GM19455 (cell line): ENCODE measurements around the gene VSTM4.

Source experiments
- ATAC-seq: cut with Tn5 transposase; IDR thresholded peaks from one replicate; pipeline ENCODE4 v1.9.1; 2021; ENCODE audit not compliant: unreplicated experiment

VSTM4 gene

GRCh38 chr10:49010865-49011264 lies 104.5 kb downstream of the VSTM4 start:
- ATAC-seq = no peak

GRCh38 chr10:49010295-49010694 lies 105.0 kb downstream of the VSTM4 start:
- no peak for ATAC-seq

GRCh38 chr10:49009199-49009979 lies 105.9 kb downstream of the VSTM4 start:
- no peak for ATAC-seq

DNA sequence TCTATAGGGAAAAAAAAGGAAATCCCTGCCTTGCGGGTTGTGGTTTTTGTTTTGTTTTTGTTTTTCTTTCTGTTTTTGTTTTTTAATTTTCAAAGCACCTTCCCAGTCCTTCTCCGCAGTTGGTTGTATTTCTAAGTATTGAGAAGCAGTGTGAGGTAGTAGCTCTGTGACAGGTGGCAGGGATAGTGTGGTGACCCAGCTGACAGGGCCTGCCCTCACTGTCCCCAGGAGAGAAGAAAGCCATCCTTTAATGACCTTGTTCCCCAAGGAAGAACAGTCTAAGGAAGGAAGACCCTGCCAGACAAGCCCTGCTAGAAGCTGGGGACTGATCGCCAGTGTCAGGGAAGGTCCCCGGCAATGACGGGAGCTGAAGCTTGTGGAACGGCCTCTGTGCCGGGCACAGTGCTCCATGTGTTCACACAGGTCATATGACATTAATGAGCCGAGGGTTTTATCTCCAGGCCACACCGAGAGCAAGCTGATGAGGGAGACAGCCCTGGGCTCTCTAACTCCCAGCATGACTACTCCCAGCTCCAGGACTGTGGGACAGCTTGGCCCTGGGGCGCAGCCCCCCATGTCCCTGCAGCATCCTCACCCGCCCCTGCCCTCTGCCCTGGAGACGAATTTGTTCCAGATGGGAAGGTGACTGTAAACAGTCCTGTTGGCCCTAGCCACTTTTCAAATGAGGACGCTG lies 106.7 kb downstream of the VSTM4 start:
- no peak for ATAC-seq

DNA sequence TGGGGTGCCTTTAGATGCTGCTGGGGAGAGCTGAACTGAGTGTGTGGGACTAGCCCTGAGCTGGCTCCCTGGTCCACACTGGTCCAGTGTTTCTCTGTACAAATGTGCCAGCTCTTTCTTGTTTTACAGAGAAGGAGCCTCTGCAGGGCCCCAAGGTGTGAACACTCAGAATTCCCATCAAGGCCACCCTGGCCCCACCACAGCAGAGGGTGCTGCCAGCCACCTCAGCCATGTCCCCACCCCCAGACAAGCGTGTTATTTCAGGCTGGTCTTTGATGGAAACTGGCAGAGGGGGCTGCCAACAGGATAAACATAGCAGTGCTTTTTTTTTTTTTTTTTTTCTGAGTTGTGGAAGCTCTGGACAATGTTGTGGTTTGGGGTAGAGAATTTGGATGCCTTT lies 107.2 kb downstream of the VSTM4 start:
- ATAC-seq = no peak

- no peak for ATAC-seq
Observed at GRCh38 chr10:49007129-49007528, 108.2 kb downstream of the VSTM4 start.

GRCh38 chr10:49005270-49005669 lies 110.1 kb downstream of the VSTM4 start:
- ATAC-seq = no peak

GRCh38 chr10:49001870-49002672 lies 113.3 kb downstream of the VSTM4 start:
- no peak for ATAC-seq

- no peak for ATAC-seq
Observed at GRCh38 chr10:49001402-49001801, 113.9 kb downstream of the VSTM4 start.

GRCh38 chr10:49000437-49001398 lies 114.6 kb downstream of the VSTM4 start:
- ATAC-seq = no peak

DNA sequence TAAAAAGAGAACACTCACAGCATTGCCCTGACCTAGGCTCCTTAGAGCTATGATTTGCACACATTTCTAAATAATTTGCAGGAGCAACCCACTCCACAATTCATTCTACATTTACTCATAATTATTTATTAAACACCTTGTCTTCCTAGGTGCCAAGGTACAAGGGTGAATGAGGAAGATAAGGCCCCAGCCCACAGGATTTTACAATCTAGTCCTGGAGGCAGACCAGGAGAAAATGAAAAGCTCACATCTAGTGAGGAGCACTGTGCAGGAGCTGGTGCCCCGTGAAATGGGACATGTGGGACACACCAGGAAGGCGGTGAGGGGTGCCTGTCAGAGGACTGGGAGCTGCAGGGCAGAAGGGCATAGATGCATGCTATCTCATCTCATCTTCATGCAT lies 116.0 kb downstream of the VSTM4 start:
- no peak for ATAC-seq

DNA sequence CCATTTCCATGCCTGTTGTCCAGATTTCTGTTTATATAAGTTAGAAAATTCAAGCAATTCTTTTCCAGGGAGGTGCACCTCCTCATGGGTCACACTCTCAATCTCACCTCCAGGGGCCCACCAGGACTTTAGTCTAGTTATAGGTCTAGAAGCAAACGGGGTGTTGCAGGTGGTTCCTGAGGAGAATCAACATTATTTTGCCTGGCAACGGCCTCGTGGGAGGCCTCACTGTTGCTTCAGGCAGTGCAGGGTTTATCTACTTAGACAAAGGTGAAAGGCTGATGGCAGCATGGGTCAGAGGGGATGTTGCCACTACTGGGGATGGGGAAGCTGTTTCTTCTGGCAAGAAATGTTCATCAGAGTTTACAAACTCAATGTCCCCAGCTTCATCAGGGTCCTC lies 119.0 kb downstream of the VSTM4 start:
- no peak for ATAC-seq

DNA sequence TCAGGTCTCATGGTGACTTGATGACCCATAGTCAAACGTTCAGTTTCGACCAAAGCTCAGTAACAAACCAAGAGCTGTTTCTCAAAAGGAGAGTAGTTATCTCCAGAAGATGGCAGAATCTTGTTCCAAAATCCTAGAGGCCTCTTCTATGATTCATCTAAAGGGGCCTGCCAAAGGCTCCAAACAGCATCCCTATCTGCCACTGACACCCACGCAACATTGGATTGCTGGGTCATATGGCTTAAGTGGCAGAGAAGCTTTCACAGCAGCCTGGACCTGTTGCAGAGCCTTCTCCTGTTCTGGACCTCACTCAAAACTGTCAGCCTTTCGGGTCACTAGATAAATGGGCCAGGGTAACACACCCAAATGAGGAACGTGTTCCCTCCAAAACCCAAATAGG lies 121.7 kb downstream of the VSTM4 start:
- ATAC-seq = no peak

DNA sequence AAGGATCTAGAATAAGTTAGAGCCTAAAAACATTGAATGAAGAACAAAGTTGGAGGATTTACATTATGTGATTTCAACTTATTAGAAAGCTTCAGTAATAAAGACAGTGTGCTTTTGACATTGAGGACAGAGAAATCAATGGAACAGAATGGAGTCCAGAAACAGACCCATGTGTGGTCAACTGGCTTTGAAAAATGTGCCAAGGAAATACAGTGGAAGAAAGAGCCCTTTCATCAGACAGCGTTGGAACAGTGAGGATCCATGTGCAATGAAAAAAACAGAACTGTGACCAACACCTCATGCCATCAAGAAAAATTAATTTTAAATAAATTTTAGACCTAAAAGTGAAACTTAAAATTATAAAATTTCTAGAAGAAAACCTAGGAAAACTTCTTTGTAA lies 125.1 kb downstream of the VSTM4 start:
- ATAC-seq = no peak

DNA sequence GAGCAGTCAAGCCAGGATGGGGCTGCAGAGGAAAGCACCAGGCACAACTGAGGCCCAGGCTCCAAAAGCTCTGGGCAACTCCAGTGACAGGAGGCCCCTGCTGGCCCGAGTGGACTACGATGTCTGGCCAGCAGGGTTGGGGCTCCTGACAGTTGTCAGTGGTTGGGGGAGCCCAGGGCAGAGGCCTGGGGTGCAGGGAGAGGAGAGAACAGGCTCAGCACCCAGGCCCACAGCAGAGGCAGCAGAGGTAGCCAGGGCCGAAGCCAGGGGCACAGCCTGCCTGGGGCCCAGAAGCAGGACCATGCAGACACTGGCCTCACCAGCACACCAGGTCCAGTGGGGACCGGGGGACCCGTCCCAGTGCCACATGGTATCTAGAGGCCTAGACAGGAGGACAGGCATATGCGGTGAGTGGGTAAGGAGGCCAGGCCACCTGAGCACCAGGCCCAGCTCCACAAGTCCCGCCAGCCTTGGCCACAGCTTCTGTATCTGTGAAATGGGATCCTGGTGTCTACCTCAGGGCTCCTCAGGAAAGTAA lies 129.6 kb downstream of the VSTM4 start:
- no peak for ATAC-seq

DNA sequence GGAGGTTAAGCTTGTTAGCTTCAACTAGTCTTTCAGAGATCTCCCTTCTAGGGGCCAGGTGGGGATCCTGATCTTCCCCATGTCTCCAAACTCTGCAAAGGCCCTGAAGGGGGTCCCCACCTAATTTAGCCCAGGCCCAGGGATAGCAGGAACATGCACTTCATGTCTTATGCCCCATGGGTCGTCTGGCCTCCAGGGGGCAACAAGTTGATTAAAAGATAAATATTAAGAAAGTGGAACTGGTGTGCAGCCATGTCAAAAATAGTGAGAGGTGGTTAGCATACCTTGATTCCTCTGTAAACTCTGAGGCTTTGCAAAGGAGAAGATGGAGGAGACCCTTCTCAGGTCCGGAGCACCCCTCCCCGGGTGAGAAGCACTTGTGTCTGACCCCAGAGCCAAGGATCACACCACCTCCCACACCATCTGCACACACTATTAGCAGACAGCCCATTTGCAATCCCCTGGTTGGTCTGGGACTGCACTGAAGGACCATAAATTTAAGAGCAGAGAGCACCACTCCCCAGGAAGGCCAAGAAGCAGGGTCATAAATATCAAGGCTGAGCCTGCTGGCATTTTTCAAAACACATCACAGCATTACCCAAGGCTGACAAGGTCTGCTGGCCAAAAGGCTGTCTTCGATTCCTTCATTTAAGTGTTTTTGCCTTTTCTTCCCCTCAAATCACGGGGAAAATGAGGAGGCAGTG lies 131.5 kb downstream of the VSTM4 start:
- ATAC-seq = no peak

- no peak for ATAC-seq
Observed at GRCh38 chr10:48982584-48982983, 132.7 kb downstream of the VSTM4 start.

GRCh38 chr10:48981310-48981907 lies 133.9 kb downstream of the VSTM4 start:
- no peak for ATAC-seq

DNA sequence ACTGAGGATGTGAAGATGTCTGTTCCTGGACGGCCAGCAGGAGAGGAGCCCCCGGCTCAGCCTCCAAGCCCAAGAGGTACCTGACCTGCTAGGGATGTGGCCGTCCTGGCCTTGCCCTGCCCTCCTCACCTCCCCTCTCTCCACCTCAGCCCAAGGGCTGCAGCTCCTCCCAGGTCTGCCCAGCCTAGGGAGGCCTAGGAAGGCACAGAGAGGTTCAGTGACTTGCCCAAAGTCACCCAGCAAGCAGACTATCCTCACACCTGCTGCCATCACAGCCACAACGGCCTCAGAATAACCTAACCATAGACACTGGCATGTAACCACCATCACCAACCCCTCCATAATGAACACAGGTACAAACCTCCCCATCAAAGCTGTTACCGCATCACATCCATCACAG lies 137.0 kb downstream of the VSTM4 start:
- no peak for ATAC-seq
